Mesenchymal stem cell (in vitro differentiated cells and primary cell): Measurements from ENCODE around the gene PNPLA1.

ENCODE experiments used
- DNase-seq: peaks from one replicate; pipeline ENCODE4 v3.0.0-alpha.2; 2013
- H2AFZ ChIP-seq: one replicate; pipeline ENCODE4 v1.6.1; 2013; ENCODE audit warnings: low read depth, mild to moderate bottlenecking, control low read depth, inconsistent platforms, low read length, moderate library complexity
- H2AK5ac ChIP-seq: 2 replicates; pipeline ENCODE4 v1.6.1; 2013; ENCODE audit warnings: low read length, moderate library complexity, mild to moderate bottlenecking, inconsistent platforms; ENCODE audit not compliant: severe bottlenecking
- H2BK120ac ChIP-seq: one replicate; pipeline ENCODE4 v1.6.1; 2013; ENCODE audit warnings: low read depth, mild to moderate bottlenecking, inconsistent platforms, low read length, moderate library complexity
- H2BK12ac ChIP-seq, 2 experiments: one replicate each; pipeline ENCODE4 v1.6.1; 2013; ENCODE audit warnings: inconsistent platforms in 2 of 2, low read length in 2 of 2, mild to moderate bottlenecking in 2 of 2, moderate library complexity in 2 of 2, control low read depth in 1 of 2
- H2BK15ac ChIP-seq: one replicate; pipeline ENCODE4 v1.6.1; 2013; ENCODE audit warnings: mild to moderate bottlenecking, low read depth, inconsistent platforms; ENCODE audit not compliant: poor library complexity, severe bottlenecking
- H2BK5ac ChIP-seq: 2 replicates; pipeline ENCODE4 v1.6.1; 2013; ENCODE audit warnings: low read depth, mild to moderate bottlenecking, low read length, control low read depth, inconsistent platforms; ENCODE audit not compliant: poor library complexity, severe bottlenecking
- H3K14ac ChIP-seq, 2 experiments: one replicate each; pipeline ENCODE4 v1.6.1; 2013; ENCODE audit warnings: inconsistent platforms in 2 of 2, low read length in 2 of 2, control low read depth in 1 of 2, mild to moderate bottlenecking in 1 of 2, moderate library complexity in 1 of 2
- H3K18ac ChIP-seq, 2 experiments: one replicate each; pipeline ENCODE4 v1.6.1; 2013; ENCODE audit warnings: inconsistent platforms in 2 of 2, low read length in 2 of 2, control low read depth in 1 of 2, low read depth in 1 of 2, mild to moderate bottlenecking in 1 of 2
- H3K23ac ChIP-seq, 2 experiments: one replicate each; pipeline ENCODE4 v1.6.1; 2013; ENCODE audit warnings: inconsistent platforms in 2 of 2, low read length in 2 of 2, mild to moderate bottlenecking in 2 of 2, moderate library complexity in 2 of 2, control low read depth in 1 of 2
- H3K27ac ChIP-seq: 2 replicates; pipeline ENCODE4 v1.5.1; 2013; ENCODE audit warnings: mild to moderate bottlenecking, moderate library complexity, low read length, control low read depth, inconsistent platforms; ENCODE audit not compliant: poor library complexity, severe bottlenecking
- H3K27me3 ChIP-seq, 2 experiments: 2 replicates each; pipeline versions ENCODE4 v1.6.1 to v1.7.0; 2013; ENCODE audit warnings: low read length in 2 of 2, mild to moderate bottlenecking in 2 of 2, moderate library complexity in 2 of 2, control low read depth in 1 of 2, inconsistent platforms in 1 of 2; ENCODE audit not compliant: control insufficient read depth in 1 of 2, insufficient read depth in 1 of 2
- H3K36me3 ChIP-seq, 2 experiments: 2 replicates each; pipeline versions ENCODE4 v1.6.1 to v1.7.0; 2013; ENCODE audit warnings: low read length in 2 of 2, control low read depth in 1 of 2, inconsistent platforms in 1 of 2, low read depth in 1 of 2, mild to moderate bottlenecking in 1 of 2; ENCODE audit not compliant: insufficient read depth in 2 of 2, control insufficient read depth in 1 of 2
- H3K4ac ChIP-seq, 2 experiments: one replicate each; pipeline ENCODE4 v1.6.1; 2013; ENCODE audit warnings: inconsistent platforms in 2 of 2, low read length in 2 of 2, mild to moderate bottlenecking in 2 of 2, moderate library complexity in 2 of 2, control low read depth in 1 of 2, low read depth in 1 of 2
- H3K4me1 ChIP-seq: 2 replicates; pipeline ENCODE4 v1.6.1; 2013; ENCODE audit warnings: low read depth, low read length, control low read depth; ENCODE audit not compliant: control insufficient read depth, insufficient read depth
- H3K4me2 ChIP-seq: 2 replicates; pipeline ENCODE4 v1.6.1; 2013; ENCODE audit warnings: low read length, mild to moderate bottlenecking, inconsistent platforms; ENCODE audit not compliant: poor library complexity, severe bottlenecking
- H3K4me3 ChIP-seq, 2 experiments: 2 replicates each; pipeline versions ENCODE4 v1.5.1 to v1.7.0; 2013; ENCODE audit warnings: low read length in 2 of 2, mild to moderate bottlenecking in 2 of 2, control low read depth in 1 of 2, low read depth in 1 of 2; ENCODE audit not compliant: insufficient read depth in 1 of 2
- H3K79me1 ChIP-seq: replicated peaks from 2 replicates; pipeline ENCODE4 v1.6.1; 2013; ENCODE audit warnings: mild to moderate bottlenecking, control low read depth, low read length, inconsistent platforms; ENCODE audit not compliant: poor library complexity, severe bottlenecking
- H3K9ac ChIP-seq: 2 replicates; pipeline ENCODE4 v1.7.0; 2013; ENCODE audit warnings: mild to moderate bottlenecking, low read length, moderate library complexity
- H3K9me3 ChIP-seq: 2 replicates; pipeline ENCODE4 v1.7.0; 2013; ENCODE audit warnings: mild to moderate bottlenecking, low read length; ENCODE audit not compliant: control insufficient read depth
- H4K8ac ChIP-seq: one replicate; pipeline ENCODE4 v1.6.1; 2013; ENCODE audit warnings: inconsistent platforms, mild to moderate bottlenecking, low read length, moderate library complexity
- H4K91ac ChIP-seq: one replicate; pipeline ENCODE4 v1.6.1; 2013; ENCODE audit warnings: mild to moderate bottlenecking, low read length, inconsistent platforms
- WGBS: methylation state at CpG from one replicate; pipeline ENCODE4 v1.1.7; 2013; ENCODE audit warnings: mixed read lengths; 5-methylcytosine and 5-hydroxymethylcytosine counted together

The PNPLA1 gene

GRCh38 chr6:36280983-36281382 is 11.1 kb downstream of the PNPLA1 start:
- H3K27me3 ChIP-seq = peaks cover 69 to 78% of the 10 kb centered on the region in 2 experiments
- no peak overlapping the region for H3K4ac ChIP-seq
- no peak overlapping the region for H3K4me3 ChIP-seq
- no peak overlapping the region for H2BK120ac ChIP-seq
- no peak overlapping the region for H3K23ac ChIP-seq
- no peak overlapping the region for H3K9ac ChIP-seq
- H3K4me2 ChIP-seq = no peak overlapping the region
- H2BK15ac ChIP-seq = no peak overlapping the region
- H4K91ac ChIP-seq = no peak overlapping the region
- no peak overlapping the region for H2BK12ac ChIP-seq
- no peaks in the 10 kb centered on the region for H3K4me1 ChIP-seq
- DNase-seq = no peak
- H3K36me3 ChIP-seq = no peaks in the 10 kb centered on the region
- H3K18ac ChIP-seq = no peak overlapping the region
- H4K8ac ChIP-seq = no peak overlapping the region
- no peak overlapping the region for H2AFZ ChIP-seq
- H3K9me3 ChIP-seq = no peaks in the 10 kb centered on the region
- no peak overlapping the region for H3K14ac ChIP-seq
- 73% methylated on average over 3 of the region's 4 CpGs for WGBS
- no peaks in the 10 kb centered on the region for H3K79me1 ChIP-seq
- no peak overlapping the region for H3K27ac ChIP-seq
- H2AK5ac ChIP-seq = no peak overlapping the region
- no peak overlapping the region for H2BK5ac ChIP-seq

- Histone ChIP-seq H3K36me3 (no peaks in the 10 kb centered on the region), H3K18ac (no peak overlapping the region), H3K4ac (no peak overlapping the region), H4K8ac (no peak overlapping the region), H2BK5ac (no peak overlapping the region), H3K4me1 (no peaks in the 10 kb centered on the region), H3K4me2 (no peak overlapping the region), H2AK5ac (no peak overlapping the region), H4K91ac (no peak overlapping the region), H2BK12ac (no peak overlapping the region), H2BK120ac (no peak overlapping the region), H3K79me1 (no peaks in the 10 kb centered on the region), H3K27ac (no peak overlapping the region), H3K27me3 (peaks cover 61 to 66% of the 10 kb centered on the region in 2 experiments), H2AFZ (no peak overlapping the region), H3K4me3 (no peak overlapping the region), H3K14ac (no peak overlapping the region), H3K23ac (no peak overlapping the region), H3K9me3 (no peaks in the 10 kb centered on the region), H2BK15ac (no peak overlapping the region), H3K9ac (no peak overlapping the region)
- no peak for DNase-seq
- WGBS = 100% methylated on average over 1 of the region's 1 CpG
These were observed 13.7 kb downstream of the PNPLA1 start for GRCh38 chr6:36283608-36284007.

GRCh38 chr6:36284359-36284758 is 14.5 kb downstream of the PNPLA1 start:
- Histone ChIP-seq H3K18ac (no peak overlapping the region), H2AK5ac (no peak overlapping the region), H3K14ac (no peak overlapping the region), H3K4me1 (no peaks in the 10 kb centered on the region), H3K79me1 (no peaks in the 10 kb centered on the region), H4K91ac (no peak overlapping the region), H3K4me3 (no peak overlapping the region), H2AFZ (no peak overlapping the region), H2BK12ac (no peak overlapping the region), H3K36me3 (no peaks in the 10 kb centered on the region), H3K23ac (no peak overlapping the region), H3K27me3 (peaks cover 54 to 61% of the 10 kb centered on the region in 2 experiments), H3K9me3 (no peaks in the 10 kb centered on the region), H3K27ac (no peak overlapping the region), H4K8ac (no peak overlapping the region), H2BK15ac (no peak overlapping the region), H2BK120ac (no peak overlapping the region), H3K4ac (no peak overlapping the region), H3K4me2 (no peak overlapping the region), H3K9ac (no peak overlapping the region), H2BK5ac (no peak overlapping the region)
- 100% methylated on average over 1 of the region's 1 CpG for WGBS
- DNase-seq = no peak

GRCh38 chr6:36285187-36285671 is 15.4 kb downstream of the PNPLA1 start:
- WGBS = 19% methylated on average over 25 of the region's 26 CpGs

More at GRCh38 chr6:36285187-36285671, 15.4 kb downstream of the PNPLA1 start:
- Histone ChIP-seq H3K9ac (no peak overlapping the region), H3K4me2 (no peak overlapping the region), H3K4me3 (no peak overlapping the region), H2BK120ac (no peak overlapping the region), H2AFZ (no peak overlapping the region), H2BK12ac (no peak overlapping the region), H4K91ac (no peak overlapping the region), H3K23ac (no peak overlapping the region), H2AK5ac (no peak overlapping the region), H3K14ac (no peak overlapping the region), H2BK5ac (no peak overlapping the region), H3K79me1 (no peaks in the 10 kb centered on the region), H3K4me1 (no peaks in the 10 kb centered on the region), H3K4ac (no peak overlapping the region), H3K27me3 (peaks cover 46 to 66% of the 10 kb centered on the region in 2 experiments), H3K9me3 (no peaks in the 10 kb centered on the region), H3K27ac (no peak overlapping the region), H4K8ac (no peak overlapping the region), H2BK15ac (no peak overlapping the region), H3K36me3 (no peaks in the 10 kb centered on the region), H3K18ac (no peak overlapping the region)
- no peak for DNase-seq
